PC-3 (cell line): Measurements from ENCODE around the gene RNASEL. TPM values are rescaled to one million over a fixed set of nuclear protein-coding genes. Genes with fewer than 3 reads are reported as not detected.
A peak's percentile ranks its signal among the peaks of the same experiment; 100 is the strongest.

Experiments used
- ATAC-seq: fragments of 200-7000 bp; cut with Tn5 transposase; 2 replicates; pipeline ENCODE4 v1.9.1; 2020; ENCODE audit warnings: mild to moderate bottlenecking, moderate library complexity
- BruUV-seq: library from RNA; stranded (reverse); fragments of 400-500 nt; replicated peaks from 2 replicates; lab custom pipeline; 2021; lab: Mats Ljungman, UMichigan
- CTCF ChIA-PET: fragments of 300-600 bp; sonication (Branson Sonifier 250); formaldehyde crosslinking; loops from one replicate; lab custom pipeline; 2022; ENCODE audit warnings: antibody characterized with exemption; lab: Charles Lee
- POLR2A ChIA-PET: fragments of 300-600 bp; sonication (Branson Sonifier 250); formaldehyde crosslinking; loops from one replicate; lab custom pipeline; 2022; ENCODE audit warnings: antibody characterized with exemption; ENCODE audit not compliant: unreplicated experiment; lab: Charles Lee
- DNase-seq: peaks from one replicate; pipeline ENCODE4 v3.0.0-alpha.2; 2015
- H2AFZ ChIP-seq: fragments of 300-600 bp; sonication (generic); 2 replicates; pipeline ENCODE4 v1.6.0; 2016; ENCODE audit warnings: antibody characterized with exemption, low read length
- H3F3A ChIP-seq: fragments of 300-600 bp; sonication (generic); one replicate; pipeline ENCODE4 v1.6.0; 2017; ENCODE audit warnings: antibody characterized with exemption, low read length, control low read depth, mild to moderate bottlenecking; ENCODE audit not compliant: unreplicated experiment
- H3K27ac ChIP-seq: fragments of 300-600 bp; sonication (generic); 2 replicates; pipeline ENCODE4 v1.5.1; 2016; ENCODE audit warnings: mild to moderate bottlenecking, low read length
- H3K27me3 ChIP-seq: fragments of 300-600 bp; sonication (generic); 2 replicates; pipeline ENCODE4 v1.6.1; 2016; ENCODE audit warnings: low read length, mixed read lengths
- H3K36me3 ChIP-seq: fragments of 300-600 bp; sonication (generic); 2 replicates; pipeline ENCODE4 v1.6.1; 2016; ENCODE audit warnings: low read depth, mixed run types, low read length, mixed read lengths
- H3K4me1 ChIP-seq: fragments of 300-600 bp; sonication (generic); 2 replicates; pipeline ENCODE4 v1.5.1; 2016; ENCODE audit warnings: low read length; ENCODE audit not compliant: insufficient read depth
- H3K4me2 ChIP-seq: fragments of 300-600 bp; sonication (generic); 2 replicates; pipeline ENCODE4 v1.6.0; 2016; ENCODE audit warnings: low read length
- H3K4me3 ChIP-seq: fragments of 300-600 bp; sonication (generic); 2 replicates; pipeline ENCODE4 v1.5.1; 2016; ENCODE audit warnings: mild to moderate bottlenecking, low read length, mixed read lengths
- H3K79me2 ChIP-seq: fragments of 300-600 bp; sonication (generic); 2 replicates; pipeline ENCODE4 v1.6.1; 2017; ENCODE audit warnings: low read length, mixed read lengths
- H3K9ac ChIP-seq: fragments of 300-600 bp; sonication (generic); 2 replicates; pipeline ENCODE4 v1.6.0; 2016; ENCODE audit warnings: mild to moderate bottlenecking, low read length
- H3K9me2 ChIP-seq: fragments of 300-600 bp; sonication (generic); replicated peaks from 2 replicates; pipeline ENCODE4 v1.6.1; 2016; ENCODE audit warnings: mixed run types, low read length, mixed read lengths
- H3K9me3 ChIP-seq: fragments of 300-600 bp; sonication (generic); 2 replicates; pipeline ENCODE4 v1.6.1; 2016; ENCODE audit warnings: low read length, mixed read lengths
- H4K20me1 ChIP-seq: fragments of 300-600 bp; sonication (generic); 2 replicates; pipeline ENCODE4 v1.6.1; 2016; ENCODE audit warnings: low read length, mixed read lengths
- CTCF ChIP-seq: fragments of 300-600 bp; sonication (generic); conservative IDR thresholded peaks from 2 replicates; pipeline ENCODE4 v1.5.1; 2017; ENCODE audit warnings: antibody characterized with exemption, low read depth, mild to moderate bottlenecking, low read length
- EZH2 ChIP-seq: fragments of 300-600 bp; sonication (generic); IDR thresholded peaks from one replicate; pipeline ENCODE4 v1.6.1; 2017; ENCODE audit warnings: antibody characterized with exemption, mild to moderate bottlenecking, low read length; ENCODE audit not compliant: unreplicated experiment
- EZH2phosphoT487 ChIP-seq: fragments of 300-600 bp; sonication (generic); IDR thresholded peaks from 2 replicates; pipeline ENCODE4 v1.6.1; 2018; ENCODE audit warnings: mild to moderate bottlenecking, antibody characterized with exemption, low read length, borderline replicate concordance
- intact Hi-C: fragments of 100-400 bp; cut with micrococcal nuclease; formaldehyde crosslinking; loops from 2 replicates; pipeline ENCODE4 v1.9.0; 2023
- total RNA-seq: library from RNA; depleted of rRNA; stranded (reverse); fragments of >200 nt; gene quantifications from 2 replicates; pipeline ENCODE4 v1.2.3, GENCODE V29; 2014

The RNASEL gene
- total RNA-seq, 1 experiment from 2014 or later: 1.3 TPM

GRCh38 chr1:182601416-182601786 lies 12.3 kb upstream of the RNASEL start:
- TF ChIP-seq EZH2phosphoT487: no peak
- TF ChIP-seq CTCF: peak; percentile 75
- H3K9me3 ChIP-seq: no peaks in the 10 kb centered on the region
- no peak overlapping the region for H3K27ac ChIP-seq
- H3K4me2 ChIP-seq: no peak overlapping the region
- intact Hi-C loops: loop anchor here (1.0 kb wide), 1 partner anchor 183 kb away; no protein-coding TSS in a partner anchor
- BruUV-seq: no TSS peak
- no peaks in the 10 kb centered on the region for H4K20me1 ChIP-seq
- ATAC-seq (peak; percentile 49), DNase-seq (peak; percentile 68)
- 0 out of 2 replicates have a peak, but pooled peaks cover 3% of the 10 kb centered on the region for H3K36me3 ChIP-seq
- H3K27me3 ChIP-seq: no peaks in the 10 kb centered on the region
- peaks cover 7% of the 10 kb centered on the region for H3K4me1 ChIP-seq
- no peaks in the 10 kb centered on the region for H3K79me2 ChIP-seq
- H3K9ac ChIP-seq: no peak overlapping the region
- no peaks in the 10 kb centered on the region for H3K9me2 ChIP-seq
- no peak overlapping the region for H2AFZ ChIP-seq
- POLR2A ChIA-PET: no interaction called here
- H3F3A ChIP-seq: no peaks in the 10 kb centered on the region
- CTCF ChIA-PET: interaction anchor here (1.0 to 1.3 kb wide), 3 partner anchors 181 to 185 kb away, joined by 6 to 8 read pairs (median 7); no protein-coding TSS in a partner anchor
- no peak overlapping the region for H3K4me3 ChIP-seq

- H3F3A ChIP-seq: no peaks in the 10 kb centered on the region
- no peak overlapping the region for H2AFZ ChIP-seq
- no peak overlapping the region for H3K4me2 ChIP-seq
- no peaks in the 10 kb centered on the region for H3K79me2 ChIP-seq
- no peaks in the 10 kb centered on the region for H3K9me3 ChIP-seq
- intact Hi-C loops: loop anchor here (1.0 kb wide), 1 partner anchor 183 kb away; no protein-coding TSS in a partner anchor
- H3K4me1 ChIP-seq: peaks cover 7% of the 10 kb centered on the region
- CTCF ChIA-PET: interaction anchor here (0.5 to 1.3 kb wide), 4 partner anchors 182 to 209 kb away, joined by 4 to 8 read pairs (median 6); partner anchors contain the start of gene GLUL
- no peak for DNase-seq
- POLR2A ChIA-PET: no interaction called here
- H3K36me3 ChIP-seq: 0 out of 2 replicates have a peak, but pooled peaks cover 3% of the 10 kb centered on the region
- H4K20me1 ChIP-seq: no peaks in the 10 kb centered on the region
- H3K9me2 ChIP-seq: no peaks in the 10 kb centered on the region
- H3K27me3 ChIP-seq: no peaks in the 10 kb centered on the region
- BruUV-seq: no TSS peak
- H3K4me3 ChIP-seq: no peak overlapping the region
- TF ChIP-seq EZH2 (no peak), EZH2phosphoT487 (no peak), CTCF (no peak)
- no peak overlapping the region for H3K9ac ChIP-seq
- H3K27ac ChIP-seq: no peak overlapping the region
- ATAC-seq: no peak
Observed at GRCh38 chr1:182600745-182601415, 11.8 kb upstream of the RNASEL start.
